Astrocyte (in vitro differentiated cells and primary cell): ENCODE data around the gene METAP1D.

ENCODE experiments used
- EZH2 ChIP-seq: IDR thresholded peaks from 2 replicates; pipeline ENCODE4 v1.6.1; 2012; ENCODE audit warnings: mild to moderate bottlenecking, low read length, inconsistent platforms; ENCODE audit not compliant: insufficient read depth
- TF ChIP-seq, protein P1 (sequence below): IDR thresholded peaks from 2 replicates; pipeline ENCODE4 v1.5.1; 2011; ENCODE audit warnings: low read depth, mild to moderate bottlenecking, inconsistent platforms, low read length, moderate library complexity; ENCODE audit not compliant: insufficient read depth

DNA sequence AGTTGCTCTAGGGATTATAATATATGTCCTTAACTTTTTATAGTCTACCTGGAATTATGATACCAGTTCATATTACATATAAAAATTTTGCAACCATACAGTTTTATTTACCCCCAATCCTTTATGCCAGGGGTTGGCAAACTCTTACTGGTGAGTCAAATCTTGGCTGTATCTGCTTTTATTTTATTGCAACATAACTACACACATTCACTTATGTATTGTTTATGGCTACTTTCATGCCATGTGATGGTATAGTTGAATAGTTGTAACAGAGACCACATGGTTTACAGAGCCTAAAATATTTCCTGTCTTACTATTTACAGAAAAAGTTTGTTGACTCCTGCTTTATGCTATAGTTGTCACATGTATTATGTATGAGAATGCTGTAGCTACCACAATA, 128.7 kb downstream of the METAP1D start:
- no peak for TF ChIP-seq EZH2
- TF ChIP-seq, protein P1, sequence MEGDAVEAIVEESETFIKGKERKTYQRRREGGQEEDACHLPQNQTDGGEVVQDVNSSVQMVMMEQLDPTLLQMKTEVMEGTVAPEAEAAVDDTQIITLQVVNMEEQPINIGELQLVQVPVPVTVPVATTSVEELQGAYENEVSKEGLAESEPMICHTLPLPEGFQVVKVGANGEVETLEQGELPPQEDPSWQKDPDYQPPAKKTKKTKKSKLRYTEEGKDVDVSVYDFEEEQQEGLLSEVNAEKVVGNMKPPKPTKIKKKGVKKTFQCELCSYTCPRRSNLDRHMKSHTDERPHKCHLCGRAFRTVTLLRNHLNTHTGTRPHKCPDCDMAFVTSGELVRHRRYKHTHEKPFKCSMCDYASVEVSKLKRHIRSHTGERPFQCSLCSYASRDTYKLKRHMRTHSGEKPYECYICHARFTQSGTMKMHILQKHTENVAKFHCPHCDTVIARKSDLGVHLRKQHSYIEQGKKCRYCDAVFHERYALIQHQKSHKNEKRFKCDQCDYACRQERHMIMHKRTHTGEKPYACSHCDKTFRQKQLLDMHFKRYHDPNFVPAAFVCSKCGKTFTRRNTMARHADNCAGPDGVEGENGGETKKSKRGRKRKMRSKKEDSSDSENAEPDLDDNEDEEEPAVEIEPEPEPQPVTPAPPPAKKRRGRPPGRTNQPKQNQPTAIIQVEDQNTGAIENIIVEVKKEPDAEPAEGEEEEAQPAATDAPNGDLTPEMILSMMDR, result no peak
